Amniotic epithelial cell (primary cell): ENCODE data around the gene NBR1.
"Not testable (repeated sequence)": the region's sequence is repeated elsewhere in the genome, so short reads cannot be mapped to it uniquely, and the experiment has no call there.

ENCODE experiments used
- DNase-seq: peaks from one replicate; pipeline ENCODE4 v3.0.0-alpha.2; 2010; ENCODE audit warnings: low read depth

The NBR1 gene

DNA sequence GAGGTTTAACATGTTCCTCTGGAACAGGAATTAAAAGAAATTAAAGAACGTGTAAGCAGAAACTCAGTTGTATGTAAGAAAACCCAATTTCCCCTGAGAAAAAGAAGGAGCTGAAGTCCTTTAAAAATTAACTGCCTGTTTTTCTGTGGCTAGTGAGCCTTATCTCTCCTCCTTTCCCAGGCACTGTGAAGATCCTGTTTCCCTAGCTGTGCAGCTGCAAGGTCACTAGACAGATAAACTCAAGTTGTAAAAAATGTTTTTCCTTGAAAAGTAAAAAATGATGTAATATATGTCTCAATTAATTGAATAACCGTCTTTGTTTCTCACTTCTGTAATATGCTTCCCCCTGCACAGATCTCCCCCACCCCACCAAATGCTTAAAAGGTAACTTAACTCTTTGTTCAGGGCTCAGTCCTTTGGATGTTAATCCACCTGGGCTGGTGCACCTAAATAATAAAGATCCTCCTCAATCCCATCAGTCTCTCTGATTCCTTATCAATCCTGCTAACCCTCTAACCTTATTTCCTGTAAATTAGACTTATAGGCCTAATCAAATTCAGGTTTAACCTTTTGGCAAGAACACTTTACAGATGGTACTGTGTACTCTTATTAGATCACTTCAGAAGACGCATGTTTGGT lies 17.7 kb upstream of the NBR1 start:
- DNase-seq, result not testable (repeated sequence)

DNA sequence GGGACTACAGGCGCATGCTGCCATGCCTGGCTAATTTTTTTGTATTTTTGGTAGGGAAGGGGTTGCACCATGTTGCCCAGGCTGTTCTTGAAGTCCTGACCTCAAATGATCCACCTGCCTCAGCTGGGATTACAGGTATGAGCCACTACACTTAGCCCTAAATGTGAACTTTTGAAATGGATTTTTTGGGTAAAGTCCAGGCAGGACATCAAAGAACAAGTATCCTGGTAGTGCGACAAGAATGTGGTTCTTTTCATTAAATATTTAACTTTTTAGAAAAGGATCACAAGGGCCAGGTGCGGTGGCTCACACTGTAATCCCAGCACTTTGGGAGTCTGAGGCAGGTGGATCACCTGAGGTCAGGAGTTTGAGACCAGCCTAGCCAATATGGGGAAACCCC lies 15.3 kb upstream of the NBR1 start:
- no peak for DNase-seq

DNA sequence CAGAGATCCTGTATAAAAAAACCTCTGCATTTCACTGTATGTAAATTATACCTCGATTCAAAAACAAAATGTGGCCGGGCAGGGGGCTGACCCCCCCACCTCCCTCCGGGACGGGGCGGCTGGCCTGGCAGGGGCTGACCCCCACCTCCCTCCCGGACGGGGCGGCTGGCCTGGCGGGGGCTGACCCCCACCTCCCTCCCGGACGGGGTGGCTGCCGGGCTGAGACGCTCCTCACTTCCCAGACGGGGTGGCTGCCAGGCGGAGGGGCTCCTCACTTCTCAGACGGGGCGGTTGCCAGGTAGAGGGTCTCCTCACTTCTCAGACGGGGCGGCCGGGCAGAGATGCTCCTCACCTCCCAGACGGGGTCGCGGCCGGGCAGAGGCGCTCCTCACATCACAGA lies 11.8 kb upstream of the NBR1 start:
- not testable (repeated sequence) for DNase-seq

DNA sequence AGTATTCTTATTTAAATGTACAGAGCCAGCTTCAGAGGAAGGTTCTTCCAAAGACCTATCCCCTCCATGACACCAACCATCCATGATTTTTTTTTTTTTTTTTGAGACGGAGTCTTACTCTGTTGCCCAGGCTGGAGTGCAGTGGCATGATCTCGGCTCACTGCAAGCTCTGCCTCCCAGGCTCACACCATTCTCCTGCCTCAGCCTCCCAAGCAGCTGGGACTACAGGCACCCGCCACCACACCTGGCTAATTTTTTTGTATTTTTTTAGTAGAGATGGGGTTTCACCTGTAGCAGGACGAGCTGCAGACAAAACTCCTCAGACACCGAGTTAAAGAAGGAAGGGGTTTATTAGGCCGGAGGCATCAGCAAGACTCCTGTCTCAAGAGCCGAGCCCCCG lies 11.1 kb upstream of the NBR1 start:
- DNase-seq, result not testable (repeated sequence)

DNA sequence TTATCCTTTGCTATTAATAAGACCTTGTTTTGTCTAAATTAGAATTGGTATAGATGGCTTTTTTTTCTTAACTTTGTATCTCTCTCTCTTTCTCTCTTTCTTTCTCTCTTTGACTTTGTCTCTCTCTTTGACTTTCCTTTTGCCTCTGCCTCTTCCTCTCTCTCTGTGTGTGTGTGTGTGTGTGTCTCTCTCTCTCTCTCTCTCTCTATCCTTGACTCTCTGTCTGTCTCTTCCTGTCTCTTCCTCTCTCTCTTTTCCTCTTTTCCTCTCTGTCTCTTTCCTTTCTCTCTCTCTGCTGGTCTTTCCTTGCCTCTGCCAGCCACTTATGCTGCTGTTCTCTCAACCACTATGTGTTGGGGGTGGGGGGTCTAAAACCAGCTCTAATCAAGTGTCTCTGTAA lies 5.0 kb upstream of the NBR1 start:
- DNase-seq, result not testable (repeated sequence)

DNA sequence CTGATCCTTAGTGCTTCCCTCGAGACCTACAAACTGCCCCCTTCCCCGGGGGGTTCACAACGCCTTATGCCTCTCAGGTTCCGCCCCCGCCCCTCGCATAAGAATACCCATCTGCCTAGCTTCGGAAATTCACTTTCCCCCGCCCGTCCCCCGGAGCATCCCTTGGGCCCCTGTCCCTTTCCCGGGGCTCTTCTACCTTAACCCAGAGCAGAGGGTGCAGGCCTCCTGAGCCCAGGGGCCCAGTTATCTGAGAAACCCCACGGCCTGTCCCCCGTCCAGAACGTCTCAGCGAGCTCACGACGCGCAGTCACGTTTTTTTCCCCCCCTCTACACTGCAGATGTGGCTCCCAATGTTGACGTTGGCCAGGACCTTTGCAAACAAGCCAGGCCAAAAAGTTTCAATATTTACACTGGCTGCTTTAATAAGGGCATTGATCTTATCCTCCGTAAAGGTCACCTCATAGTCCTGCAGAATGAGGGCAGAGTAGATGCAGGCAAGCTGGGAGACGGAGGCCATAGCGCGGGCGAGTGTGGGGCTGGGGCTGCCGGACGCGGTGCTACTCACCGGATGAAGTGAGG lies 1.4 kb upstream of the NBR1 start:
- DNase-seq, result peak; percentile 16

DNA sequence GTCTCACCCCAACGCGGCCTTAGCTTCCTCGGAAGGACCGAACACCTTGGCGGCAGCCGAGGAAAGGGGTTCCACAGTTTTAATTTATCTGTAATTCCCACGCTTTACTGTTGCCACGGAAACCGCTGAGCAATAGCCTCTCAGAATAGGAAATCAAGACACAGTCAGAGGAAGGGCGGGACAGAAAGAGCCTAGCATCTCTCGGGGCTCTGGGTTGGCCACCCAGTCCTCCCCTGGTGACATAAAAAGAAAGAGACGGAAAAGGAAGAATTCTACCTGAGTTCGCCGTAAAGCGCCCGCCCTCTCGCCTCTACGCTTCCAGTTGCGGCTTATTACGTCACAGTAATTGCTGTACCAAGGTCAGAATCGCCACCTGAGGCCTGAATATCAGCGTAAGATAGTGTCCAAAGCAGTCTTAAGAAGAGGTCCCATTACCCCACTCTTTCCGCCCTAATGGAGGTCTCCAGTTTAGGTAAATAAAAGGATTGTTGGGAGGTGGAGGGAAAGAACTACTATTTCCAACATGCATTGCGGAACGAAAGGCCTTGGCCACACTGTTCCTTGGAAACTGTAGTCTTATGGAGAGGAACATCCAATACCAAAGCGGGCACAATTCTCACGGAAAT lies 761 bp upstream of the NBR1 start:
- peak; percentile 97 for DNase-seq

DNA sequence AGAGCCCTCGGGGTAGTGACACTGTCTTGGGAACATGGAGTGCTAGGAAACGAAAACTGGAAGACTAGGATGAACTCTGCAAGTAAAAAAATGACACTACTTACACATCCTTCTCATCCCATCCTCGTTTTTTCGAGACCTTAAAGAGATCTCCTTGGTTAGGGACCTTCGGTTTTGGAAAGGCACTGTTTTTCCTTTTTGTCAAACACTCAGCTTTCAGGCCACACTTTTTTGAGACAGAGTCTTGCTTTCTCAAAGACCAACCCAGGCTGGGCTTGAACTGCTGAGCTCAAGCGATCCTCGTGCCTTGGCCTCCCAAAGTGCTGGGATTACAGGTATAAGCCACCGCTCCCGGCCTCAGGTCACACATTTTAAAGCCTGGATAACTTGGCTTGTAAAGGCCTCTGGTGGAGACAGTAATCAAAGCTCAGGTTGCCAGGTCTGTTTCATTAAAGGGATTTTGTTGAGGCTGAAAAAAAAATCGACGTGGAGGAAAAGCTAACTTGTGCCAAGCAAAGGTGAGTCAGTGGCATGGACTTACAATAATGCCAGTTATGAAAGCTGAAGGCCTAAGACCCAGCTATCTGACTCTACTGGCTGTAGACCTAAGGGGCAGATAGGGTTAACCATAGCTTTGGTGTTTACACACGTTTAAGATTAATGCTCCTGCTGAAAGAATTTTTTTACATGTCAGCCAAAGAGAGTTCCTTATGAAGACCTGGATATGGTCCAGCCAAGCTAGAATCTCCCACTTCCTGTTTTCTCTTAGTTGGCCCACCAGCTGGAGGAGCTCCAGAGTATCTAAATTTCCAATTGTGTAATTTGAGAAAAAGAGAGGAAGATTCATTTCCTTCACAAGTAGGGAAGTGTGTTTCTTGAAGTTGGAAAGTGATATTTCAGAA lies 823 bp downstream of the NBR1 start:
- peak; percentile 100 for DNase-seq

DNA sequence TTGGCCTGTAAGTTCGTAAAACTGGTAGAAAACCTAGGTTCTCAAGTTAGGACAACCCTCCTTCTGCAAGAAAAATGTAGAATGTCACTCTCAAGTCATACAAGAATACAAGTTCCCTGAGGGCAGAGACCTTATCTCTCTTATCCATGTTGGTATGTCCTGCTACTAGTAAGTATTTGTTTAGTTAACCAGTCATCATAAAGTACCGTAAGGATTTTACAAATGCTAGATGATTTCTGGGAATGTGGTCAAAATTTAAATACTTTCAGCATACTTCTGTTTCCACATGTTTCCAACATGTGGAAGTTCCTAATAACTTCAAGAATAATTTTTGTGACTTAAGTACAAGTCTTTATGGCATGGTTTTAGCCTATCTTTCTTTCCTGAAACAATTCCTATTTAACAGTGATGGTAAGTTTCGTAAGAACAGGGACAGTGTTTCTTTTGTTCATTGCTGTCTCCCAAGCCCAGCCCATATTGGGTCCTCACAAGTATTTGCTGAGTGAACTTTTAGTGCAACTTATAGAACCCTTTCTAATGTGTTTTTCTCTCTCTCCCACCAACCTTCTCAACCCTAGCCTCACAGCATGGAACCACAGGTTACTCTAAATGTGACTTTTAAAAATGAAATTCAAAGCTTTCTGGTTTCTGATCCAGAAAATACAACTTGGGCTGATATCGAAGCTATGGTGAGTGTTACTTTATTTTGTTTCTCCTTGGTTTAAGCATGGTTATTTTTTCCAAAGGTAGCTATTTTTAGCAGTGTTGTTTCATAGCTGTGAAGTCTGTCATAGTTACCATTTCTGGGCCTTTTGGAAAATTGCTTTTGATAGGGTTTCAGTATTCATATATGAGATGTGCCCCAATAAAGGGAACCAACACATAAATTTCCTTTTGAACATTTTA lies 4.5 kb downstream of the NBR1 start:
- peak; percentile 71 for DNase-seq

DNA sequence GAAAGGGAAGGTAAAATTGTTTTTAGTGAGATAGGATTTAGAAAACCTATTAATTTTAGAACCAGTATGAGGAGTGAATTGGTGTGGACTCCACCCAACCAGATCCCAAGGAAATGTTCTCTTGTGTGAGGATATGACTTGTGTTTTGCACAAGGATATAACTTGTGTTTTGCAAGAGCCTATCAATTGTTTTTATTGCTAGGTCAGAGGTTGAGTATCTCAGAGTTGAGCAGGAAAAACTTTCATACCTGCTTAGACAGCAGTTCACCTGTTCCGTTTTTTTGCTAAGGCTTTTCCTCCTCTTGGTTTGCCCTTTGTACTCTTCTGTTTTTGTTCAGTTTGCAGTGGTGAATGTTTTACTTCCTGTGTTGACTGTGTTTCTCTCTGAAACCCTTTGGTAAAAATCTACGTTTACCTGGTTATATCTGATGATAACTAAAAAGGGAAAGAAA lies 5.1 kb downstream of the NBR1 start:
- DNase-seq, result no peak

DNA sequence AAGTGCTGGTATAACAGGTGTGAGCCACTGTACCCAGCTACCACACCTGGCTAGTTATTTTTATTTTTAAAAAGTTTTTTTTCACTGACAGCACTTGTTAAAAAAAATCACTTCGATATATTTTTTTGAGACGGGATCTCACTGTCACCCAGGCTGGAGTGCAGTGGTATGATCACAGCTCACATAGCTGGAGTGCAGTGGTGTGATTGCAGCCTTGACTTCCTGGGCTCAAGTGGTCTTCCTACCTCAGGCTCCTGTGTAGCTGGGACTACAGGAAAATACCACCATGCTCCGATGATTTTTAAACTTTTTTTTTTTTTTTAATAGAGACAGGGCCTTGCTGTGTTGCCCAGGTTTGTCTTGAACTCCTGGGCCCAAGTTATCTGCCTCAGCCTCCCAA lies 12.9 kb downstream of the NBR1 start:
- DNase-seq, result no peak

DNA sequence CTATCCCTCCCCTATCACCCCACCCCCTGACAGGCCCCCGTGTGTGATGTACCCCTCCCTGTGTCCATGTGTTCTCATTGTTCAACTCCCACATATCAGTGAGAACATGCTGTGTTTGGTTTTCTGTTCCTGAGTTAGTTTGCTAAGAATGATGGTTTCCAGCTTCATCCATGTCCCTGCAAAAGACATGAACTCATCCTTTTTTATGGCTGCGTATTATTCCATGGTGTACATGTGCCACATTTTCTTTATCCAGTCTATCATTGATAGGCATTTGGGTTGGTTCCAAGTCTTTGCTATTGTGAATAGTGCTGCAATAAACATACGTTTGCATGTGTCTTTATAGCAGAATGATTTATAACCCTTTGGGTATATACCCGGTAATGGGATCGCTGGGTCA lies 15.6 kb downstream of the NBR1 start:
- not testable (repeated sequence) for DNase-seq

DNA sequence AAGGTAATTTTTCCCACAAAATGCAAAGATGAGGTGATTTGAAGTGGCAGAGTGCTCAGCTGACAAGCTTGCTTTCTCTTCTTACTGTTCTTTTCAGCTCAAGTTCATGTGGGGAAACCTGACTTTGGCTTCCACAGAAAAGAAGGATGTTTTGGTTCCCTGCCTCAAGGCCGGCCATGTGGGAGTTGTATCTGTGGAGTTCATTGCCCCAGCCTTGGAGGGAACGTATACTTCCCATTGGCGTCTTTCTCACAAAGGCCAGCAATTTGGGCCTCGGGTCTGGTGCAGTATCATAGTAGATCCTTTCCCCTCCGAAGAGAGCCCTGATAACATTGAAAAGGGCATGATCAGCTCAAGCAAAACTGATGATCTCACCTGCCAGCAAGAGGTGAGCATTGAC lies 22.2 kb downstream of the NBR1 start:
- DNase-seq, result no peak

DNA sequence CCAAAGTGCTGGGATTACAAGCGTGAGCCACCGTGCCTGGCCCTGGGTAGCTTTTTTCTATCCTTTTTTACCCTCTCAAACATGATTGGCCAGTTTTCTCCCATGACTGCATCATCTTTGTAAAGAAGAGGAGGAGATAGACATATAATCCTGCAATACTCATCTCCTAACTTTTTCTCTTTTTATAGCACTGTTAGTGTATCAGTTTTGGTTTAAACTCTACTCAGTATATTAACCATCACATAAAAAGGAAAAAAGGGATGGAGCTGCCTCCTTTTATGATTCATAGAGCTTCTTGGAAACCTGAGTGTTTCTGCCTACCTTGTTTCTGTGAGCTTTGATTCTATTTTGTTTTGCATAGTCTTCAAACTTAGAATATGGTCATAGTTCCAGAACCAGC lies 28.6 kb downstream of the NBR1 start:
- no peak for DNase-seq

DNA sequence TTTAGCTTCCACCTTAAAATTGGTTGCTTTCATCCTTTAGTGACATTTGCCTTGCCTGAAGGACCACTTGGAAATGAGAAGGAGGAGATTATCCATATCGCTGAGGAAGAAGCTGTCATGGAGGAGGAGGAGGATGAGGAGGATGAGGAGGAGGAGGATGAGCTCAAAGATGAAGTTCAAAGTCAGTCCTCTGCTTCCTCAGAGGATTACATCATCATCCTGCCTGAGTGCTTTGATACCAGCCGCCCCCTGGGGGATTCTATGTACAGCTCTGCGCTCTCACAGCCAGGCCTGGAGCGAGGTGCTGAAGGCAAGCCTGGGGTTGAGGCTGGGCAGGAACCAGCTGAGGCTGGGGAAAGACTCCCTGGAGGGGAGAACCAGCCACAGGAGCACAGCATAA lies 29.1 kb downstream of the NBR1 start:
- no peak for DNase-seq

DNA sequence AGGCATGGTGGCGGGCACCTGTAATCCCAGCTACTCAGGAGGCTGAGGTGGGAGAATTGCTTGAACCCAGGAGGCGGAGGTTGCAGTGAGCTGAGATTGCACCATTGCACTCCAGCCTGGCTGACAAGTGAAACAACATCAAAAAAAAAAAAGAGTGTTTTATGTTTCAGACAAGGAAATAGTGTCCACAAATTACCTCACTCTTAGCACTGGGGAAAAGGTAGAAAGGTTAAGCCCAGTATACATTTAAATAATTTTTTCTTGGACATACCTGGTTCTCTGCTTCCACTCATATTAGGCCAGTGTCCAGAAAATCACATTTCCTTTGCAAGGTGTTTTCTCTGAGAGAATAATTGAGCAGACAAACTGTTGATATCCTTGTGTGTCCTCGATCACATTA lies 32.0 kb downstream of the NBR1 start:
- DNase-seq, result not testable (repeated sequence)

DNA sequence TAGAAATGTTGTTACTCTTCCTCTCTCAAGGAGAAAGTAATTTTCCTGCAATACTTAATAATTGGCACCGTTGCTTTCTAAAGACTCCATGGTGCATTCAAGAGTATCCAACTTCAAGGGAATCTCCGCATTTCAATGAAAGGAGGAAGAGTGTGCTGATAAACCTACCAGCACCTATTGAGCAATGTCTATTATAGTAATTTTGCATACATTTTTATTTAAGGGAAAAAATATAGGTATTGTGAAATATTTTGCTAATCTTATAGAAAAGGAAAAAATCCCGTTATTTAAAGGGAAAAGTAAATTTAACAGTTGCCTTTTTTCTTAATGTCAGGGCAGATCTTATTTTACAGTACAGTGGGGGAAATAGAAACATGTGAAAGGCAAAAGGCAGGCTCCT lies 39.6 kb downstream of the NBR1 start:
- DNase-seq, result no peak

DNA sequence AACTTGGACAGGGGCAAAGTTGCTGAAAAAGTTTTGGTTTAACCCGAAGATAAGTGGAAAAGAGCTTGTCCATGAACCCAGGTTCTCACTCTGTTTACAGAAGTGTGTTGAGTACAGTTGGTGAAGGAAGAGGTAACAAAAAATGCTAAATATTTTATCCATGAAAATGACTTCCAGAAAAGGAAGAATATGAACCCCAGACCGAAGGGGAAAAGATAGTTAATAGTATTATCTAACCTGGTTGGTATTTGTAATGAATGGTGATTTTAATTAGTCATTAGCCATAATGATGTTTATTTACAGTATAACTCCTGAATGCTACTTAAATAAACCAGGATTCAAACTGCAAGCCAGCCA lies 40.1 kb downstream of the NBR1 start:
- DNase-seq, result no peak

DNA sequence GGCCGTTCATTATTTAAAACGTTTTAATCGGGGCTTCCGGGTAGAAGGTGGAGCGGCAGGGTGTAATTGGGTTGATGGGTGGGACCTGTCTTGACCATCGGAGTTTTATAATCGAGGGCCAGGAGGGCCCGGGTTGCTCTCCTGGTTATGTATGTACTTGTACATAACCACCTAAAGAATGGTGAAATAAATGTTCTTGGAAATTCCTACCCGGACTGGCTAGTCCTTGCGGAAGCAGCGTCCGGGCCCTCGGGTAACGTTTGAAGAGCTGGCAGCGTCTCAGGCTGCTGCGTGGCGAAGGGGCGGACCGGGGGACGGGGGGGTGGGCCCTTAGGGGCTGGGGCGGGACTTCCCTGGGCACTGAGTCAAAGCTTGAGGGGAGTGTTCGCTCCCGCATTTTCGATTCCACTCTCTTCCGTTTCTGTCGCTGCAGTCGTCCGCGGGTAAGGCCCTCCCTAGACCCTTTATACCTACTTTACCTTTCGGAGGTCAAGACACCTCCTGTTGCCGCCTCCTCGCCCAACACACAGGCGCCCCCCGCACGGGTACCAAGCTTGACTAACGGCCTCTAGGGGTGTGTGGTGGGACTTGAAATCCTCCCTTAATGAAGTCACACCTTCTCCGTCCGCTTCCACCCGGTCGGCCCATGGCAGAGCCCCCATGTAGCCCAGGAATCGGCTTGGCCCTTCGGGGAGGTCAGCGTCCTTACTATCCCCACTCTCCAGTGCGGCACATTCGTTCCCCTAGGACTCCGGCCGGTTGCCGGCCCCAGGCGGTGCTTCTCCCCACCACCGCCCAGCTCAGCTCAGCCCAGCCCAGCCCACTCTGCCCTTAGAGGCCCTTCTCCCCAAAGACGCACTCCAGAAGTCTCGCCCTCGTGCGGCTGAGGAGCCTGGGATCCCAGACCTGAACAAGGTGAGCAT lies 40.7 kb downstream of the NBR1 start, which contains the start of gene TMEM106A:
Gene TMEM106A (plus strand): TSS at position 396 of the 923 bp plus-strand sequence. CDS start 1,167 bp downstream, outside the sequence.
- peak; percentile 82 for DNase-seq
